ENCODE results near the gene COL25A1. TPM values are rescaled to one million over a fixed set of nuclear protein-coding genes. Genes with fewer than 3 reads are reported as not detected.

COL25A1 gene
- total RNA-seq, 4 donors from 2014 or later: 2.5 TPM; not detected in 3

- no peaks in the 10 kb centered on the region for H3K27me3 ChIP-seq
- no peak overlapping the region for H3K4me3 ChIP-seq
- H3K36me3 ChIP-seq: no peaks in the 10 kb centered on the region
- H3K4me1 ChIP-seq: no peaks in the 10 kb centered on the region
- TF ChIP-seq, protein P1, sequence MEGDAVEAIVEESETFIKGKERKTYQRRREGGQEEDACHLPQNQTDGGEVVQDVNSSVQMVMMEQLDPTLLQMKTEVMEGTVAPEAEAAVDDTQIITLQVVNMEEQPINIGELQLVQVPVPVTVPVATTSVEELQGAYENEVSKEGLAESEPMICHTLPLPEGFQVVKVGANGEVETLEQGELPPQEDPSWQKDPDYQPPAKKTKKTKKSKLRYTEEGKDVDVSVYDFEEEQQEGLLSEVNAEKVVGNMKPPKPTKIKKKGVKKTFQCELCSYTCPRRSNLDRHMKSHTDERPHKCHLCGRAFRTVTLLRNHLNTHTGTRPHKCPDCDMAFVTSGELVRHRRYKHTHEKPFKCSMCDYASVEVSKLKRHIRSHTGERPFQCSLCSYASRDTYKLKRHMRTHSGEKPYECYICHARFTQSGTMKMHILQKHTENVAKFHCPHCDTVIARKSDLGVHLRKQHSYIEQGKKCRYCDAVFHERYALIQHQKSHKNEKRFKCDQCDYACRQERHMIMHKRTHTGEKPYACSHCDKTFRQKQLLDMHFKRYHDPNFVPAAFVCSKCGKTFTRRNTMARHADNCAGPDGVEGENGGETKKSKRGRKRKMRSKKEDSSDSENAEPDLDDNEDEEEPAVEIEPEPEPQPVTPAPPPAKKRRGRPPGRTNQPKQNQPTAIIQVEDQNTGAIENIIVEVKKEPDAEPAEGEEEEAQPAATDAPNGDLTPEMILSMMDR (IDR thresholded peaks at IDR 0.05): no peak
- TF ChIP-seq POLR2A (IDR thresholded peaks at IDR 0.05): no peak
- no peaks in the 10 kb centered on the region for H3K9me3 ChIP-seq
- no peak overlapping the region for H3K27ac ChIP-seq
- no peak for DNase-seq
Measured at GRCh38 chr4:108979759-108980158, 322.7 kb downstream of the COL25A1 start.

GRCh38 chr4:108978066-108978465, 324.4 kb downstream of the COL25A1 start:
- no peak for TF ChIP-seq POLR2A (IDR thresholded peaks at IDR 0.05)
- TF ChIP-seq, protein P1 (IDR thresholded peaks at IDR 0.05): no peak
- DNase-seq: no peak
- Histone ChIP-seq H3K4me3 (no peak overlapping the region), H3K27me3 (no peaks in the 10 kb centered on the region), H3K4me1 (no peaks in the 10 kb centered on the region), H3K9me3 (no peaks in the 10 kb centered on the region), H3K36me3 (no peaks in the 10 kb centered on the region), H3K27ac (no peak overlapping the region)

DNA sequence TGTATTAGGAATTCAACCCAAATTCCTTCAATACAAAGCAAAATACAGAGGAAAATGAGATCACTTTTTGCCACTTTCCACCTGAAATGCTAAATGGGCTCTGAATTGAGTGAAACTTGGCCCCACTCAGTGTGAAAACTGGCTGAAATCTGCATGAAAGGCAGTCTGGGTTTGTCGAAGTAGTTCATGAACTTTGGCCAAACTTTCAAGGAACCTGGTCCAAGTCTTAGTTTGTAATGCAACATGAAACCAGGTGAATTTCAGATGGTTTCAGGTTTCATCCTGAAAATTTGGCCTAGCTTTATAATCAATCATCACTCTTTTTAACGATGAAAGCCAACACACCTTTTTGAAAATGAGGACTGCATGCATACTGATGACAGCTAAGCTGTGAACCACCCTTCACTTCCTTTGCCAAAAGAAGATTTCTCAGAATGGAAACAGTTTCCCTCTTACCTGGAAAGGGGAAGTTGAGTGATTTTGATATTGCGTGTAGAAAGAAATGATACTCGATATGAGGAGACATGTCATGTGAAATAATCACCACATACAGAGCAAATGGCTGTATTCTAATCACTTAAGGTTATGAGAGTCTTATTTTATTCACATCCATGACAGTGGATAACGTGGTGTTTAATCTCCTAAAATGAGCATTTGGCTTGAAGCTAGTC, 329.7 kb downstream of the COL25A1 start:
- TF ChIP-seq, protein P1 (IDR thresholded peaks at IDR 0.05): no peak
- TF ChIP-seq POLR2A (IDR thresholded peaks at IDR 0.05): no peak
- H3K4me3 ChIP-seq: no peak overlapping the region
- no peaks in the 10 kb centered on the region for H3K9me3 ChIP-seq
- no peaks in the 10 kb centered on the region for H3K27me3 ChIP-seq
- no peak overlapping the region for H3K27ac ChIP-seq
- no peaks in the 10 kb centered on the region for H3K4me1 ChIP-seq
- no peaks in the 10 kb centered on the region for H3K36me3 ChIP-seq
- no peak for DNase-seq

DNA sequence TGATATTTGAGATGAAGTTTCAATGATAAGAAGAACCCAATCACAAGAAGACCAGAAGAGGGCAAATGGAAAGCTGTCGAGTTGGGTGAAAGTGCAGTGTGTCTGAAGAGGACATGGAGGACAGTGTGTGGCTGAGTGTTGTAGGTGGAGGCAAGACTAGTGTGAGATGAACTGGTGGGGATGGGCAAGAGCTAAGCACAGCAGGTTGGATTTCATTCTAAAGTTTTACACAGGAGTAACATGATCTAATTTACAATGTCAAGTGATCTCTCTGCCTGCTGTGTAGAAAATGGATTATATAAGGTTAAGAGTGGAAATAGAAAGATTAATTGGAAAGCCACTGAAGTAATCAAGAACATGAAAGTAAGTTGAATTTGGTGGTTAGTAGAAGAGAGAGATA, 331.0 kb downstream of the COL25A1 start:
- Histone ChIP-seq H3K4me1 (no peaks in the 10 kb centered on the region), H3K27ac (no peak overlapping the region), H3K36me3 (no peaks in the 10 kb centered on the region), H3K27me3 (no peaks in the 10 kb centered on the region), H3K4me3 (no peak overlapping the region), H3K9me3 (no peaks in the 10 kb centered on the region)
- no peak for DNase-seq
- TF ChIP-seq, protein P1 (IDR thresholded peaks at IDR 0.05): no peak
- no peak for TF ChIP-seq POLR2A (IDR thresholded peaks at IDR 0.05)

DNA sequence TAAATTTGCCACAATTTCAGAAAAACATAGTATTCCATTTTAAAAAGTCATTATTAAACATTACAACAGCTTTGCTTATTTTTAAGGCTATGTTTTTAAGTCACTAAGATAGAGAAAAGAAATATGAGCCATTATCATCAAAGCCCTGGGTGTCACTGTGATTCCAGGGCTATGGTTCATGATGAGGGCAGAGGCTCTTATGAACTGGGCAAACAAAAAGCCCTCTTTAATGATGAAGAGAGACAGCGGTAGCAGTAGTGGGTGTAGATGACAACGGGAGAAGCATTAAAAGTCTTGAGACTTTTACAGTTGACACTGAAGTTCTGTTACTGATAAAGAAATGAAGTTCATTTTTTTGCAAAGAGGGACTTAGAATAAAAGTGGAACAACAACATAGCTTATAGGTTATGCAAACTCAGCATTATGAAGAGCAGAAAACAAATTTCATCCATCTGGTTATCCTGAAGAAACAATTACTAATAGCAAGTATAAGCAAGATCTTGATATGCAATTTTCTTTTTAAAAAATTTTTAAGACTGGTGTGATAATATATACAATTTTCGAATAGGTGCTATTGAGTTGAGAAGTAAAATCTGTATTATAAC, 336.9 kb downstream of the COL25A1 start:
- no peaks in the 10 kb centered on the region for H3K9me3 ChIP-seq
- no peak for DNase-seq
- TF ChIP-seq, protein P1 (IDR thresholded peaks at IDR 0.05): no peak
- TF ChIP-seq POLR2A (IDR thresholded peaks at IDR 0.05): no peak
- no peaks in the 10 kb centered on the region for H3K4me1 ChIP-seq
- no peaks in the 10 kb centered on the region for H3K36me3 ChIP-seq
- H3K4me3 ChIP-seq: no peak overlapping the region
- H3K27me3 ChIP-seq: no peaks in the 10 kb centered on the region
- no peak overlapping the region for H3K27ac ChIP-seq
